Measurements from ENCODE around the gene KIF26B. TPM values are rescaled to one million over a fixed set of nuclear protein-coding genes. Genes with fewer than 3 reads are reported as not detected.

The KIF26B gene
- total and polyA plus RNA-seq, 8 donors, result 0.15 to 3.2 (median 0.89) TPM; not detected in 1

DNA sequence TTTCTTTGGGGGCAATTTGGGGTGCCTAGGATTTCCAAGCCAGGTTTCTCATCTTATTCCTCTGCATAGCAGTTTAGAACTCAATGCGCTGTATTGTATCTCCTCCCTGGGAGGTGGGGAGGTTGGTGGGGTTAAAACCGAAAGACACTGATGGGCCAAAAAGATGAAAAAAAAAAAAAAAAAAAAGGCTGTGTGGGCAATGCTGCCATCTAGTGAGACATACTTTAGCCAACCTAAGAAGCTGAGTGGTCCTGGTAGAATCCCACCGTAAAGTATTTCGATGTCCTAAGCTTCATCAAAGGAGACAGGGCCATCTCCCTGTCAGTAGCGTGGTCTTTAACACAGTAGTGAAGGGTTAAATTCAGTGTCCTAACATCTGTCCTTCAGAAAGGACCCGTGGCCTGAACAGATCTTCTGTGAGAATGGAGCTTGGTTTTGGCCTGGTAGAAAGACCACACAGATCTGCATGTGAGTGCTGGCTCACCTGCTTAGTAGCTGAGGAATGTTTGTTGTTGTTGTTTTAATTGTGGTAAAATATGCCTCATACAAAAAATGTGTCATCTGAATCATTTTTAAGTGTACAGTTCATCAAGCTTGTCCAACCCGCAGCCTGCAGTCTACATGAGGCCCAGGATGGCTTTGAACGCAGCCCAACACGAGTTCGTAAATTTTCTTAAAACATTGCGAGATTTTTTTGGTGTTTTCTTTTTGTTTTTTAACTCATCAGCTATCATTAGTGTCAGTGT, 226.2 kb downstream of the KIF26B start:
- H3K36me3 ChIP-seq, result no peaks in the 10 kb centered on the region
- WGBS, 5 donors, result 81 to 87% (median 83%) methylated on average over 11 of the region's 11 CpGs
- H3K4me1 ChIP-seq, result peaks cover 0 to 10% (median 0%) of the 10 kb centered on the region in 4 donors
- peak in 1 of 2 donors; percentile 43 for DNase-seq
- H3K27ac ChIP-seq, result no peak overlapping the region
- no peaks in the 10 kb centered on the region for H3K27me3 ChIP-seq
- intact Hi-C loops (cut with DNase I; ENCODE audit: low total_unique reads), result no loop called here
- no peaks in the 10 kb centered on the region for H3K9me3 ChIP-seq
- TF ChIP-seq POLR2AphosphoS5 (IDR thresholded peaks at IDR 0.05), result no peak
- no peak for TF ChIP-seq POLR2A (IDR thresholded peaks at IDR 0.05)
- no peak for TF ChIP-seq EP300 (IDR thresholded peaks at IDR 0.05)
- TF ChIP-seq, protein P1, sequence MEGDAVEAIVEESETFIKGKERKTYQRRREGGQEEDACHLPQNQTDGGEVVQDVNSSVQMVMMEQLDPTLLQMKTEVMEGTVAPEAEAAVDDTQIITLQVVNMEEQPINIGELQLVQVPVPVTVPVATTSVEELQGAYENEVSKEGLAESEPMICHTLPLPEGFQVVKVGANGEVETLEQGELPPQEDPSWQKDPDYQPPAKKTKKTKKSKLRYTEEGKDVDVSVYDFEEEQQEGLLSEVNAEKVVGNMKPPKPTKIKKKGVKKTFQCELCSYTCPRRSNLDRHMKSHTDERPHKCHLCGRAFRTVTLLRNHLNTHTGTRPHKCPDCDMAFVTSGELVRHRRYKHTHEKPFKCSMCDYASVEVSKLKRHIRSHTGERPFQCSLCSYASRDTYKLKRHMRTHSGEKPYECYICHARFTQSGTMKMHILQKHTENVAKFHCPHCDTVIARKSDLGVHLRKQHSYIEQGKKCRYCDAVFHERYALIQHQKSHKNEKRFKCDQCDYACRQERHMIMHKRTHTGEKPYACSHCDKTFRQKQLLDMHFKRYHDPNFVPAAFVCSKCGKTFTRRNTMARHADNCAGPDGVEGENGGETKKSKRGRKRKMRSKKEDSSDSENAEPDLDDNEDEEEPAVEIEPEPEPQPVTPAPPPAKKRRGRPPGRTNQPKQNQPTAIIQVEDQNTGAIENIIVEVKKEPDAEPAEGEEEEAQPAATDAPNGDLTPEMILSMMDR (IDR thresholded peaks at IDR 0.05), result peak in 1 of 7 experiments; percentile 22
- no peak overlapping the region for H3K4me3 ChIP-seq

DNA sequence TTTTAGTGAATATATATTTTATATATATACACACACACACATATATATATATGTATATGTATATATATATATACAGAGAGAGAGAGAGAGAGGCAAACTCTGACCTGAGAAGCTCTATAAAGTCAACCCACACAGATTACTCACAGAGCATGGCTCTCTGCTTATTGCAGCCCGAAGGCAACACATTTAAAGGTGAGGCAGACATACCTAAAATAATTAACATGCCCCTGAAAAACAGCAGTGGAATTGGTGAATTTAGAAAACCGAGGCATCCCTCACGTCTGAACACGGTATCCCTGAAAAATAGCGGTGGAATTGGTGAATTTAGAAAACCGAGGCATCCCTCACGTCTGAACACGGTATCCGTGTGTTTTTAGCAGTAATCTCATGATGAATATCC, 228.2 kb downstream of the KIF26B start:
- TF ChIP-seq POLR2A (IDR thresholded peaks at IDR 0.05), result no peak
- TF ChIP-seq, protein P1 (IDR thresholded peaks at IDR 0.05), result no peak
- no peak for TF ChIP-seq POLR2AphosphoS5 (IDR thresholded peaks at IDR 0.05)
- TF ChIP-seq EP300 (IDR thresholded peaks at IDR 0.05), result no peak
- Histone ChIP-seq H3K9me3 (no peaks in the 10 kb centered on the region), H3K27me3 (no peaks in the 10 kb centered on the region), H3K36me3 (no peaks in the 10 kb centered on the region), H3K4me1 (peaks cover 0 to 10% (median 0%) of the 10 kb centered on the region in 4 donors), H3K27ac (no peak overlapping the region), H3K4me3 (no peak overlapping the region)
- WGBS, 5 donors, result 61 to 89% (median 83%) methylated on average over 9 of the region's 9 CpGs
- no peak for DNase-seq
- intact Hi-C loops (cut with DNase I; ENCODE audit: low total_unique reads), result no loop called here

DNA sequence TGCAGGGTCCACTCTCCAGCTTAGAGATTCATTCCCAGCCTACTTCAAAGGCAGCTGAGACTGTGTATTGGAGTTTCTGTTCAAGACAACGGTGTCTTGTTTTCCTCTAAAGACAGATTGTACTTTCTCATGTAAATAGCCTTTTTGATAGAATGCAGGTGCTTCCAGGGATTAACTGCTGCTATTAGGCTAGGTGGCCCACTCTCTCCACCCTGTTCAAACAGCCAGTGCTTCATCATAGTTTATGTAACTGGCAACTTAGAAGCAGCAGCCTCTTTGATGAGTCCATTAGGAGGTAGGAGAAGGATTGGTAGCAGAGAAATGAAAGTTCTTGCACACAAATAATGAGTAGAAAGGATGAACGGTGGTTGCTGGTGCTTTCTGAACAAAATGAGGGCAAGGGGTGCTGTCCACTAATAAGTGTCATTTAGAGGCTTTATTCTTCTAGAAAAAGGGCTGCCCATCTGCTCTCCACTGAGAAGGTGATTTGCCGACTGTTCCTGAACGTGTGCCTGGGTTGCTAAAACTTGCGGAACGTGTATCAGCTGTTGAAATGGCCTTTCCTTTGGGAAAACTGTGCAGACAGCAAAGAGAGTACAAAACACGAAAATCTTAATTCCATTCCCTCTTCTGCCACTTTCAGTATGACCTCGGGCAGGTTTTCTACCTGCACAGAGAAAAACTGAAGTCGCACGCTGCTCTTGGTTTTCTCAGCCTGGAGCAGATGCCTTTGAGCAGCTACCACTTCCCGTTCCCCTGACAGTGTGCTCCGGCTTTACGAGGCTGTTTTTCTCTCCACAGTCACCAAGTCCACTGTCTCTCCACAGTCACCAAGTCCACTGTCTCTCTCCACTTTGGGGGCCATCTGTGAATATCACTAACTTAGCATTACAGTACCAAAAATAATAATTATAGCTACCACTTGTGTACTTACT, 228.9 kb downstream of the KIF26B start:
- H3K27me3 ChIP-seq, result no peaks in the 10 kb centered on the region
- H3K27ac ChIP-seq, result no peak overlapping the region
- intact Hi-C loops (cut with DNase I; ENCODE audit: low total_unique reads), result no loop called here
- peak overlapping the region in 1 of 4 donors; percentile 0 for H3K4me3 ChIP-seq
- peaks cover 0 to 15% (median 0%) of the 10 kb centered on the region in 4 donors for H3K4me1 ChIP-seq
- 60 to 75% (median 74%) methylated on average over 13 of the region's 13 CpGs for WGBS, 5 donors
- peak in 1 of 2 donors; percentile 41 for DNase-seq
- no peaks in the 10 kb centered on the region for H3K9me3 ChIP-seq
- H3K36me3 ChIP-seq, result no peaks in the 10 kb centered on the region
- no peak for TF ChIP-seq POLR2A (IDR thresholded peaks at IDR 0.05)
- no peak for TF ChIP-seq EP300 (IDR thresholded peaks at IDR 0.05)
- no peak for TF ChIP-seq POLR2AphosphoS5 (IDR thresholded peaks at IDR 0.05)
- TF ChIP-seq, protein P1 (IDR thresholded peaks at IDR 0.05), result no peak

DNA sequence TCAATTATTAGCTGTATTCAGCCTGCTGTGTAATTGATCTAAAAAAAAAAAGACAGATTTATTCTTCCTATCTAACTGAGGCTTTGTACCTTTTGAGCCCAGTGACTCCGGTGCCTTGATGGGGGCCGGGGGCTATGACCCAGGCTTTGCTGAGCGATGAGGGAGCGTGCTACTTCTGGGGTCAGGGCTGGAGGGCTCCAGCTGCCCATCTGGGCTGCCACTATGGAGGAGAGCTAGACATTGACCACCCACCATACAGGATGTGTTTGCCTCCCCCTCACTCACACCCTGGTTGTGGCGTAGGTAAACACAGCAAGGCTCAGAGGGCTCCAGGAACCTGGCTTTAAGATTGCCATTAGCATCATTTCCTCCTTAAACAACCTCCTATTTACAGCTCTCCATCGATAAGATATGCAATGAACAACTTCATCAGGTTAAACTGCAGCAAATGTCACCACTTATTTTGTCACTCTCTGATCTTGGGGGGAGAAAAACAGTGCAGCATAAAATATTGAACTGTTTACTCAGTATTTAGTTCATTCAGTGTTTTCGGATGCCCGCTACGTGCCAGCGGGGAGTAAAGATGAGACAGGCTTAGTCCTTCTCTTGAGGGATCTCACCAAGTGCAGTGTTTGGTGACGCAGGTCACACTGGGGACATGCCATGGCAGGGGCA, 231.6 kb downstream of the KIF26B start:
- peaks cover 0 to 15% (median 0%) of the 10 kb centered on the region in 4 donors for H3K4me1 ChIP-seq
- WGBS, 5 donors, result 78 to 85% (median 81%) methylated on average over 11 of the region's 11 CpGs
- no peaks in the 10 kb centered on the region for H3K36me3 ChIP-seq
- H3K9me3 ChIP-seq, result no peaks in the 10 kb centered on the region
- intact Hi-C loops (cut with DNase I; ENCODE audit: low total_unique reads), result no loop called here
- H3K27ac ChIP-seq, result no peak overlapping the region
- H3K4me3 ChIP-seq, result no peak overlapping the region
- no peak for TF ChIP-seq POLR2A (IDR thresholded peaks at IDR 0.05)
- TF ChIP-seq, protein P1 (IDR thresholded peaks at IDR 0.05), result no peak
- no peaks in the 10 kb centered on the region for H3K27me3 ChIP-seq
- no peak for DNase-seq

Measured in stomach (tissue), 9 donors.